LNCaP clone FGC (cell line): Measurements from ENCODE around the gene EMCN.
"Not testable (repeated sequence)": the region's sequence is repeated elsewhere in the genome, so short reads cannot be mapped to it uniquely, and the experiment has no call there.

Source experiments
- DNase-seq: peaks from one replicate; pipeline ENCODE4 v3.0.0-alpha.2; 2011; ENCODE audit warnings: low read depth
- H3K4me3 ChIP-seq: 2 replicates; pipeline ENCODE4 v1.5.1; 2011; ENCODE audit warnings: mild to moderate bottlenecking, low read depth, low read length, control low read depth
- CTCF ChIP-seq: IDR thresholded peaks from 2 replicates; pipeline ENCODE4 v1.5.1; 2012; ENCODE audit warnings: mild to moderate bottlenecking; ENCODE audit not compliant: control insufficient read depth, insufficient read depth; ENCODE audit errors: extremely low read depth

EMCN gene

GRCh38 chr4:100414016-100414790 is 103.6 kb downstream of the EMCN start:
- TF ChIP-seq CTCF = no peak
- no peak for DNase-seq
- H3K4me3 ChIP-seq = no peak overlapping the region

DNA sequence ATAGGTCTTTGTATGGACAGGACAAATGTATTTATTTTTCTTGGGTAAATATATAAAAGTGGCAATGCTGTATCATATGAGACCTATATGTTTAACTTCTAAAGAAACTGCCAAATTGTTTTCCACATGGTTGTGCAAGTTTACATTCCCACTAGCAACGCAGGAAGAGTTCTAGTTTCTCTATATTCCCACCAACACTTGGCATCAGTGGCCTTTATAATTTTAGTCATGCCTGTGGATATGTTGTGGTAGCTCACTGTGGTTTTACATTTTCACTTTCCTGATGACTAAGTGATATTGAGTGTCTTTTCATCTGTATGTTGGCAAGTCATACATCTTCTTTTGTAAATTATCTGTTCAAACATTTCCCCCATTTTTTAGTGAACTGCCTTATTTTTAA is 126.0 kb downstream of the EMCN start:
- no peak overlapping the region for H3K4me3 ChIP-seq
- TF ChIP-seq CTCF = no peak
- DNase-seq = peak; percentile 54

DNA sequence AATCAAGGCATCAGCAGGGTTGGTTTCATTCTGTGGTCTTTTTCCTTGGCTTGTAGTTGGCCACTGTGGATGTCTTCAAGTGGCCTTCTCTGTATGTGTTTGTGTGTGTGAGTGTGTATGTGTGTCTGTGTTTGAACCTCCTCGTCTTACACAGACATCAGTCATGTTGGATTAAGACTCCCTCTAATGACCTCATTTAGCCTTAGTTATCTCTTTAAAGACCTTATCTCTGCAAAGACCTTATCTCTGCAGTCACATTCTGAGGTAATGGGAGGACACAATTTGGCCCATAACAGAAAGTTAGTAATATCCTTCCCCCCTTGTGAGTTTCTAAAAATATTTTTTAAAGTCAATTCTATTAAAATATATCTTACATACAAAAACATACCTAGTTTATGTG is 126.7 kb downstream of the EMCN start:
- H3K4me3 ChIP-seq = no peak overlapping the region
- no peak for TF ChIP-seq CTCF
- DNase-seq = no peak

DNA sequence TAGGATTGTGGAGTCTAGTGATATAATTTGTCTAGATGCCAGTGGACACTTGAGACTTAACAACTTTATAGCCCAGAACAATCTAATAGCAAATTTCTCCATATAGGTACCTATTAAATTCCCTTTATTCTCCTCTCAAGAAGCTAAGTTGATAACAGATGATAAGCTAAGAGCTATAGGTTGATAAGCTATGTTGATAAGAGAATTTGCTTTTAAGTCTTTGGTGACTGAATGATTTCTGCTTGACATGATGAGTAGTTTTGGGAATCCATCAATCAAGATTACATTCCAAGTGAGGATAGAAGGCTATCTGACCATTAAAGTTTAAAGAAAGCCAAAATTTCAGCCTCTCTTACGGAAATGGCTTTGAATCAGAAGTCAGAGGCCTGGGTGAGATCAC is 131.6 kb downstream of the EMCN start:
- no peak overlapping the region for H3K4me3 ChIP-seq

DNA sequence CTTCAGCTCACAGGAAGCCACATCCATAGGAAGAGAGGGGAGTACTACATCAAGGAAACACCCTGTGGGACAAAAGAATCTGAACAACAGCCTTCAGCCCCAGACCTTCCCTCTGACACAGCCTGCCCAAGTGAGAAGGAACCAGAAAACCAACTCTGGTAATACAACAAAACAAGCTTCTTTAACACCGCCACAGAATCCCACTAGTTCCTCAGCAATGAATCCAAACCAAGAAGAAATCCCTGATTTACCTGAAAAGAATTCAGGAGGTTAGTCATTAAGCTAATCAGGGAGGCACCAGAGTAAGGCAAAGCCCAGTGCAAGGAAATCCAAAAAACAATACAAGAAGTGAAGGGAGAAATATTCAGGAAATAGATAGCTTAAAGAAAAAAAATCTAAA is 137.4 kb downstream of the EMCN start:
- H3K4me3 ChIP-seq, DNase-seq: not testable (repeated sequence)

More for the DNA sequence above, 131.6 kb downstream of the EMCN start:
- TF ChIP-seq CTCF = no peak
- no peak for DNase-seq

DNA sequence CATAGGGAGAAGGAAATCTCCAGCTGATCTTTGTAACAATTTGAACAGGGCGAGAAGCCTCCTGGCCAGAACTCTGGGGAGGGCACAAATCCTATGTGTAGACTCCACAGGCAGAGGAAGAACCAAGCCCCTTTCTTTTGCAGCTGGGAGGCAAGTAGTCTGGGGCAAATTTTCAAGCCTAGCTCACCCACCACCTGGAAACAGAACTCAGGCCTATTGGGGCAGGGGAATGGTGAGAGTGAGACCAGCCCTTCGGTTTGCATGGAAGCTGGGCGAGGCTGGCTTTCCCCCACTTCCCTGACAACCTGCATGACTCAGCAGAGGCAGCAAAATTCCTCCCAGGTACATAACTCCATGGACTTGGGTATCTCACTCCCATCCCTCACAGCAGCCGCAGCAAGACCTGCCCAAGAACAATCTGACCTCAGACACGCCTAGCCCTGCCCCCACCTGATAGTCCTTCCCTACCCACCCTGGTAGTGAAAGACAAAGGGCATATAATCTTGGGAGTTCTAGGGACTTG is 138.2 kb downstream of the EMCN start:
- no peak for DNase-seq
- no peak for TF ChIP-seq CTCF
- no peak overlapping the region for H3K4me3 ChIP-seq

- DNase-seq = no peak
- no peak overlapping the region for H3K4me3 ChIP-seq
- no peak for TF ChIP-seq CTCF
Measured at GRCh38 chr4:100372432-100372831, 145.4 kb downstream of the EMCN start.
